ENCODE data around the gene MRPL34.

- TF ChIP-seq CTCF (IDR thresholded peaks at IDR 0.05): no peak
- no peak for TF ChIP-seq POLR2A (IDR thresholded peaks at IDR 0.05)
These were observed 23.9 kb downstream of the MRPL34 start for GRCh38 chr19:17329366-17330261.

Measured in right lobe of liver (tissue), 4 donors.